GM23248 (cell line): Measurements from ENCODE around the gene MT1G.
"Not testable (repeated sequence)": the region's sequence is repeated elsewhere in the genome, so short reads cannot be mapped to it uniquely, and the experiment has no call there.

Experiments
- EZH2 ChIP-seq: fragments of 200-600 bp; sonication (generic); IDR thresholded peaks from 2 replicates; pipeline ENCODE4 v1.6.1; 2018; ENCODE audit warnings: antibody characterized with exemption, mild to moderate bottlenecking; ENCODE audit not compliant: insufficient read depth, poor library complexity, severe bottlenecking
- EZH2phosphoT487 ChIP-seq: fragments of 200-600 bp; sonication (generic); IDR thresholded peaks from 2 replicates; pipeline ENCODE4 v1.6.1; 2018; ENCODE audit warnings: antibody characterized with exemption, moderate library complexity, mild to moderate bottlenecking, low read depth; ENCODE audit not compliant: insufficient read depth

- TF ChIP-seq EZH2, EZH2phosphoT487: not testable (repeated sequence)
These were observed 49.7 kb upstream of the MT1G start for GRCh38 chr16:56717532-56717931.
